GM18507 (cell line): Measurements from ENCODE around the gene GSX2.
"Not testable (repeated sequence)": the region's sequence is repeated elsewhere in the genome, so short reads cannot be mapped to it uniquely, and the experiment has no call there.

Experiments
- DNase-seq: peaks from one replicate; pipeline ENCODE4 v3.0.0; 2011; ENCODE audit warnings: low read depth; ENCODE audit not compliant: insufficient read length; ENCODE audit errors: extremely low spot score
- FAIRE-seq: peaks from 2 replicates; lab custom pipeline; 2011; peaks lifted over from hg19 to GRCh38; lab: Jason Lieb, UNC

The GSX2 gene

GRCh38 chr4:54099748-54100574 lies at the start of gene GSX2:
GSX2 (plus strand) TSS chr4:54100163; CDS start chr4:54100345, 182 bp downstream.
- FAIRE-seq, result no peak
- no peak for DNase-seq

- no peak for FAIRE-seq
These were observed 49.6 kb upstream of the GSX2 start for GRCh38 chr4:54050214-54050904.

GRCh38 chr4:54053322-54053721 lies 46.6 kb upstream of the GSX2 start:
- DNase-seq, FAIRE-seq: not testable (repeated sequence)

More at GRCh38 chr4:54050214-54050904, 49.6 kb upstream of the GSX2 start:
- no peak for DNase-seq

- DNase-seq, result no peak
- FAIRE-seq, result no peak
These were observed 45.5 kb upstream of the GSX2 start for GRCh38 chr4:54054501-54054900.

- DNase-seq (no peak), FAIRE-seq (no peak)
These were observed 44.5 kb upstream of the GSX2 start for GRCh38 chr4:54055494-54055893.

- FAIRE-seq (no peak), DNase-seq (no peak)
These were observed 43.6 kb upstream of the GSX2 start for GRCh38 chr4:54056360-54056759.

GRCh38 chr4:54058171-54058570 lies 41.8 kb upstream of the GSX2 start:
- FAIRE-seq, result peak; percentile 63
- DNase-seq, result no peak

- DNase-seq (no peak), FAIRE-seq (no peak)
These were observed 39.8 kb upstream of the GSX2 start for GRCh38 chr4:54060116-54060515.

- DNase-seq, result no peak
- FAIRE-seq, result no peak
These were observed 38.9 kb upstream of the GSX2 start for GRCh38 chr4:54061067-54061466.

- no peak for DNase-seq
- no peak for FAIRE-seq
These were observed 38.1 kb upstream of the GSX2 start for GRCh38 chr4:54061873-54062272.

- no peak for FAIRE-seq
- no peak for DNase-seq
These were observed 37.6 kb upstream of the GSX2 start for GRCh38 chr4:54062392-54062791.

- no peak for DNase-seq
- FAIRE-seq, result no peak
These were observed 36.7 kb upstream of the GSX2 start for GRCh38 chr4:54063229-54063628.

- no peak for FAIRE-seq
- DNase-seq, result peak; percentile 8
These were observed 36.1 kb upstream of the GSX2 start for GRCh38 chr4:54063737-54064316.

- peak; percentile 94 for FAIRE-seq
- peak; percentile 86 for DNase-seq
These were observed 35.4 kb upstream of the GSX2 start, which contains the start of gene CHIC2 for GRCh38 chr4:54064317-54065111. CHIC2 (minus strand) TSS chr4:54064605; CDS start chr4:54064300, 305 bp downstream.

GRCh38 chr4:54065282-54066087 lies 34.5 kb upstream of the GSX2 start:
- no peak for DNase-seq
- FAIRE-seq, result no peak

- no peak for FAIRE-seq
These were observed 33.9 kb upstream of the GSX2 start for GRCh38 chr4:54066088-54066415.

GRCh38 chr4:54066718-54067129 lies 33.2 kb upstream of the GSX2 start:
- FAIRE-seq, result no peak
- no peak for DNase-seq

More at GRCh38 chr4:54066088-54066415, 33.9 kb upstream of the GSX2 start:
- no peak for DNase-seq

GRCh38 chr4:54067166-54067565 lies 32.8 kb upstream of the GSX2 start:
- FAIRE-seq (no peak), DNase-seq (no peak)
